OCI-LY7 (cell line): ENCODE results near the gene TPK1. TPM values are rescaled to one million over a fixed set of nuclear protein-coding genes. Genes with fewer than 3 reads are reported as not detected.

Source experiments
- BruUV-seq: library from RNA; stranded (reverse); fragments of 400-500 nt; replicated peaks from 2 replicates; lab custom pipeline; 2021; lab: Mats Ljungman, UMichigan
- CTCF ChIA-PET: fragments of 300-600 bp; sonication (Branson Sonifier 250); formaldehyde crosslinking; loops from one replicate; lab custom pipeline; 2022; ENCODE audit warnings: antibody characterized with exemption; ENCODE audit not compliant: unreplicated experiment; lab: Charles Lee
- POLR2A ChIA-PET: fragments of 300-600 bp; sonication (Branson Sonifier 250); formaldehyde crosslinking; loops from one replicate; lab custom pipeline; 2022; ENCODE audit warnings: antibody characterized with exemption; lab: Charles Lee
- DNase-seq: peaks from one replicate; pipeline ENCODE4 v3.0.0-alpha.2; 2015; ENCODE audit warnings: low spot score
- H2AFZ ChIP-seq: fragments of 200-600 bp; sonication (generic), shearing (Covaris generic); 2 replicates; pipeline ENCODE4 v1.6.1; 2014; ENCODE audit warnings: mild to moderate bottlenecking, antibody characterized with exemption, low read length, moderate library complexity
- H3K27ac ChIP-seq: fragments of 200-600 bp; sonication (generic); 2 replicates; pipeline ENCODE4 v1.5.1; 2014; ENCODE audit warnings: mixed run types, low read depth, mild to moderate bottlenecking, moderate library complexity, low read length, inconsistent platforms; ENCODE audit not compliant: poor library complexity, severe bottlenecking
- H3K36me3 ChIP-seq: fragments of 200-600 bp; sonication (generic); 2 replicates; pipeline ENCODE4 v1.6.1; 2014; ENCODE audit warnings: mild to moderate bottlenecking, antibody characterized with exemption, low read length, moderate library complexity, mixed read lengths; ENCODE audit not compliant: insufficient read depth
- H3K4me1 ChIP-seq: fragments of 200-600 bp; sonication (generic); 2 replicates; pipeline ENCODE4 v1.5.1; 2014; ENCODE audit warnings: mild to moderate bottlenecking, low read length; ENCODE audit not compliant: insufficient read depth, poor library complexity, severe bottlenecking
- H3K4me2 ChIP-seq: fragments of 200-600 bp; sonication (generic); 2 replicates; pipeline ENCODE4 v1.6.1; 2014; ENCODE audit warnings: mild to moderate bottlenecking, low read length
- H3K4me3 ChIP-seq: fragments of 200-600 bp; sonication (generic); 2 replicates; pipeline ENCODE4 v1.5.1; 2014; ENCODE audit warnings: mild to moderate bottlenecking, low read depth, low read length; ENCODE audit not compliant: poor library complexity, severe bottlenecking
- H3K79me2 ChIP-seq: fragments of 200-600 bp; sonication (generic); 2 replicates; pipeline ENCODE4 v1.6.1; 2016; ENCODE audit warnings: low read depth, mild to moderate bottlenecking, low read length, moderate library complexity, mixed read lengths; ENCODE audit not compliant: insufficient read depth
- H3K9me2 ChIP-seq: fragments of 200-600 bp; sonication (generic); 2 replicates; pipeline ENCODE4 v1.6.1; 2016; ENCODE audit warnings: mild to moderate bottlenecking, low read length, mixed read lengths; ENCODE audit not compliant: insufficient read depth
- H3K9me3 ChIP-seq: fragments of 200-600 bp; sonication (generic); 2 replicates; pipeline ENCODE4 v1.6.1; 2014; ENCODE audit warnings: mild to moderate bottlenecking, mixed run types, low read length, mixed read lengths
- H4K20me1 ChIP-seq: fragments of 200-600 bp; sonication (generic); 2 replicates; pipeline ENCODE4 v1.6.1; 2014; ENCODE audit warnings: mild to moderate bottlenecking, antibody characterized with exemption, low read length, moderate library complexity, mixed read lengths; ENCODE audit not compliant: insufficient read depth
- CTCF ChIP-seq: fragments of 200-600 bp; sonication (generic); conservative IDR thresholded peaks from 2 replicates; pipeline ENCODE4 v1.5.1; 2014; ENCODE audit warnings: mild to moderate bottlenecking, antibody characterized with exemption, low read length, moderate library complexity, mixed read lengths
- EZH2phosphoT487 ChIP-seq: fragments of 200-600 bp; sonication (generic); IDR thresholded peaks from 2 replicates; pipeline ENCODE4 v1.6.1; 2018; ENCODE audit warnings: low read depth, borderline replicate concordance, mild to moderate bottlenecking, mixed run types, antibody characterized with exemption, low read length, moderate library complexity, mixed read lengths
- intact Hi-C: fragments of 100-400 bp; cut with micrococcal nuclease; formaldehyde crosslinking; loops from one replicate; pipeline ENCODE4 v1.10.0; 2022; ENCODE audit not compliant: unreplicated experiment
- total RNA-seq, 2 experiments: library from RNA; depleted of rRNA in 1 of 2; stranded (reverse); fragments of >200 nt in 1 of 2; shearing (Covaris generic) in 1 of 2; gene quantifications; 2 replicates each; pipeline ENCODE4 v1.2.3, GENCODE V29; 2014 to 2022

The TPK1 gene
- total RNA-seq, 2 experiments from 2014 or later: 6.7 to 12.5 TPM

DNA sequence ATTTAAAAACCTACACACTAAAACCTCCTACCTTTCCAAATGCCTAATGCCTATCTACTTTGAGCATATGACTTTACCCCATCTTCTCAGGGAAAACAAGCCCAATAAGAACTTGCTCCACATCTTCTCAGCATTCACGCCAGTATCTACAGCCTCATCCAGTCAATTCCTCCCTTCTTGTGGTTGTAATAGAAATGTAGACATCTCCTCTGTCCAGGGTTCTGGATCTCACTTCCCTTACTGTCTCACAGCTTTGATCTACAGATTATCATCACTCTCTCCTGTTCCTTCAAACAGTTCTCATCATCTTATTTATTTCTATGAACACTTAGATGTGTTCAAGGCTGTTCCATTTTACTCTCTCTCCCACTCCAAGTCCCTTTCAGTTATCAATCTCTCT, 361.9 kb downstream of the TPK1 start:
- BruUV-seq: no TSS peak
- POLR2A ChIA-PET: no interaction called here
- intact Hi-C loops: no loop called here

DNA sequence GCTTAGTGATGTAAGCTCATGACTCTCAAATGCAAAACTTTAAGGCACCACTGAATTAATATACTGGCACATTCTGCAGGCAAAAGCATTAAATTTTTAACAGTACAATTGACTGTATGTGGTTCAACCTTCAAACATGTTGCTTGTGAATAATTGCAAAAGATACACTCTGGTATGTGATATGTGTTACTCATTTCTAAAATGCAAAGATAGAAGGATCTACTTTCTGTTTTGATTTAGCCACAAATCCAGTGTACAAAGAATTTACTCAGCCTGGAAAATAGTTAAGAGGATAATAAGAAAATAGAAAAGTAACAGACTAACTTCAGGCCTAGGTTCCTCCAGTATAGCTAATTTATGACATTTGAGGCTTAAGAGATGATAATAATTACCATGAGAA, 365.8 kb downstream of the TPK1 start:
- H3K4me1 ChIP-seq: no peaks in the 10 kb centered on the region
- H3K79me2 ChIP-seq: no peaks in the 10 kb centered on the region
- no peak overlapping the region for H3K27ac ChIP-seq
- H4K20me1 ChIP-seq: no peaks in the 10 kb centered on the region
- POLR2A ChIA-PET: no interaction called here
- no TSS peak for BruUV-seq
- no peaks in the 10 kb centered on the region for H3K9me3 ChIP-seq
- CTCF ChIA-PET: no interaction called here
- H3K4me3 ChIP-seq: no peak overlapping the region
- H2AFZ ChIP-seq: no peak overlapping the region
- H3K36me3 ChIP-seq: no peaks in the 10 kb centered on the region
- intact Hi-C loops: no loop called here
- H3K9me2 ChIP-seq: no peaks in the 10 kb centered on the region
- H3K4me2 ChIP-seq: no peak overlapping the region
- DNase-seq: no peak
- TF ChIP-seq CTCF (no peak), EZH2phosphoT487 (no peak)

More for the DNA sequence above, 361.9 kb downstream of the TPK1 start:
- Histone ChIP-seq H3K4me3 (no peak overlapping the region), H2AFZ (no peak overlapping the region), H3K9me3 (no peaks in the 10 kb centered on the region), H3K36me3 (no peaks in the 10 kb centered on the region), H3K4me2 (no peak overlapping the region), H3K4me1 (no peaks in the 10 kb centered on the region), H3K27ac (no peak overlapping the region), H3K79me2 (no peaks in the 10 kb centered on the region), H4K20me1 (no peaks in the 10 kb centered on the region), H3K9me2 (no peaks in the 10 kb centered on the region)
- no peak for TF ChIP-seq CTCF
- no peak for DNase-seq
- CTCF ChIA-PET: no interaction called here

- Histone ChIP-seq H3K36me3 (no peaks in the 10 kb centered on the region), H3K79me2 (no peaks in the 10 kb centered on the region), H2AFZ (no peak overlapping the region), H3K4me2 (no peak overlapping the region), H3K4me3 (no peak overlapping the region), H3K9me3 (no peaks in the 10 kb centered on the region), H3K9me2 (no peaks in the 10 kb centered on the region), H3K27ac (no peak overlapping the region), H4K20me1 (no peaks in the 10 kb centered on the region), H3K4me1 (no peaks in the 10 kb centered on the region)
- no peak for DNase-seq
- intact Hi-C loops: no loop called here
- ChIA-PET CTCF (no interaction called here), POLR2A (no interaction called here)
- no peak for TF ChIP-seq CTCF
- TF ChIP-seq EZH2phosphoT487: no peak
- no TSS peak for BruUV-seq
These were observed 366.7 kb downstream of the TPK1 start for GRCh38 chr7:144468990-144469732.
